ENCODE results near the gene UTRN. TPM values are rescaled to one million over a fixed set of nuclear protein-coding genes. Genes with fewer than 3 reads are reported as not detected.

The UTRN gene
- total and polyA plus RNA-seq, 7 donors: 9.0 to 143 (median 36.7) TPM

GRCh38 chr6:144250276-144250675 lies 34.9 kb upstream of the UTRN start:
- no peak for DNase-seq
- intact Hi-C loops (cut with DNase I): no loop called here
- no peak for TF ChIP-seq EP300 (IDR thresholded peaks at IDR 0.05)
- no peak for TF ChIP-seq POLR2A (IDR thresholded peaks at IDR 0.05)
- TF ChIP-seq CTCF (IDR thresholded peaks at IDR 0.05): no peak
- no peak for TF ChIP-seq POLR2AphosphoS5 (IDR thresholded peaks at IDR 0.05)
- no peak overlapping the region for H3K4me3 ChIP-seq
- H3K9me3 ChIP-seq: peaks cover 0 to 2% (median 0%) of the 10 kb centered on the region in 4 donors
- WGBS, 2 donors: 79 to 80% methylated on average over 3 of the region's 3 CpGs
- H3K27me3 ChIP-seq: no peaks in the 10 kb centered on the region
- H3K36me3 ChIP-seq: no peaks in the 10 kb centered on the region
- no peak overlapping the region for H3K27ac ChIP-seq
- H3K4me1 ChIP-seq: no peaks in the 10 kb centered on the region

- Histone ChIP-seq H3K27me3 (no peaks in the 10 kb centered on the region), H3K9me3 (no peaks in the 10 kb centered on the region), H3K4me1 (no peaks in the 10 kb centered on the region), H3K27ac (no peak overlapping the region), H3K36me3 (no peaks in the 10 kb centered on the region), H3K4me3 (no peak overlapping the region)
- no peak for DNase-seq
- TF ChIP-seq EP300 (IDR thresholded peaks at IDR 0.05) (no peak), CTCF (IDR thresholded peaks at IDR 0.05) (no peak), POLR2AphosphoS5 (IDR thresholded peaks at IDR 0.05) (no peak), POLR2A (IDR thresholded peaks at IDR 0.05) (no peak)
- intact Hi-C loops (cut with DNase I): no loop called here
These were observed 32.9 kb upstream of the UTRN start for GRCh38 chr6:144252259-144252658.

- no peak for DNase-seq
- intact Hi-C loops (cut with DNase I): no loop called here
- Histone ChIP-seq H3K27ac (no peak overlapping the region), H3K36me3 (no peaks in the 10 kb centered on the region), H3K27me3 (no peaks in the 10 kb centered on the region), H3K9me3 (no peaks in the 10 kb centered on the region), H3K4me3 (no peak overlapping the region), H3K4me1 (peaks cover 0 to 12% (median 6%) of the 10 kb centered on the region in 4 donors)
- WGBS, 2 donors: 65 to 73% methylated on average over 2 of the region's 2 CpGs
- TF ChIP-seq POLR2A (IDR thresholded peaks at IDR 0.05) (no peak), CTCF (IDR thresholded peaks at IDR 0.05) (no peak), POLR2AphosphoS5 (IDR thresholded peaks at IDR 0.05) (no peak), EP300 (IDR thresholded peaks at IDR 0.05) (no peak)
These were observed 25.1 kb upstream of the UTRN start for GRCh38 chr6:144259986-144260385.

GRCh38 chr6:144262470-144263369 lies 22.4 kb upstream of the UTRN start:
- intact Hi-C loops (cut with DNase I): no loop called here
- TF ChIP-seq EP300 (IDR thresholded peaks at IDR 0.05) (no peak), POLR2A (IDR thresholded peaks at IDR 0.05) (no peak), POLR2AphosphoS5 (IDR thresholded peaks at IDR 0.05) (no peak), CTCF (IDR thresholded peaks at IDR 0.05) (no peak)
- no peaks in the 10 kb centered on the region for H3K9me3 ChIP-seq
- WGBS, 2 donors: 94 to 96% methylated on average over 10 of the region's 10 CpGs
- no peak for DNase-seq
- no peaks in the 10 kb centered on the region for H3K36me3 ChIP-seq
- H3K27me3 ChIP-seq: no peaks in the 10 kb centered on the region
- H3K27ac ChIP-seq: no peak overlapping the region
- peaks cover 0 to 27% (median 19%) of the 10 kb centered on the region in 4 donors for H3K4me1 ChIP-seq
- no peak overlapping the region for H3K4me3 ChIP-seq

All from sigmoid colon (tissue), 7 donors.